Chondrocyte (in vitro differentiated cells): Measurements from ENCODE around the gene MAGOHB. TPM values are rescaled to one million over a fixed set of nuclear protein-coding genes. Genes with fewer than 3 reads are reported as not detected.

ENCODE experiments used
- DNase-seq: peaks from one replicate; pipeline ENCODE4 v3.0.0; 2021; ENCODE audit warnings: mixed read lengths, low spot score
- H3K27ac Mint-ChIP-seq: one replicate; pipeline ENCODE4 v1.8.0; 2021; ENCODE audit warnings: mild to moderate bottlenecking, moderate library complexity, mixed read lengths; ENCODE audit not compliant: unreplicated experiment
- H3K27me3 Mint-ChIP-seq: 2 replicates; pipeline ENCODE4 v1.8.0; 2021; ENCODE audit warnings: low read depth, mixed read lengths
- H3K36me3 Mint-ChIP-seq: 2 replicates; pipeline ENCODE4 v1.8.0; 2021; ENCODE audit warnings: low read depth, mixed read lengths
- H3K4me1 Mint-ChIP-seq: 2 replicates; pipeline ENCODE4 v1.8.0; 2021; ENCODE audit warnings: low read depth, mild to moderate bottlenecking, mixed read lengths
- H3K4me3 Mint-ChIP-seq: one replicate; pipeline ENCODE4 v1.8.0; 2021; ENCODE audit warnings: mild to moderate bottlenecking, moderate library complexity, mixed read lengths; ENCODE audit not compliant: unreplicated experiment
- H3K9me3 Mint-ChIP-seq: 2 replicates; pipeline ENCODE4 v1.8.0; 2021; ENCODE audit warnings: low read depth, mixed read lengths
- CTCF ChIP-seq: fragments of 200-600 bp; sonication (generic); IDR thresholded peaks from 2 replicates; pipeline ENCODE4 v1.5.0; 2021; ENCODE audit warnings: antibody characterized with exemption, mild to moderate bottlenecking, moderate library complexity
- total RNA-seq: library from RNA; stranded (reverse); gene quantifications from 3 replicates; pipeline ENCODE4 v1.2.1, GENCODE V29; 2021

The MAGOHB gene
- total RNA-seq, 1 donor from 2014 or later: 40.9 TPM

DNA sequence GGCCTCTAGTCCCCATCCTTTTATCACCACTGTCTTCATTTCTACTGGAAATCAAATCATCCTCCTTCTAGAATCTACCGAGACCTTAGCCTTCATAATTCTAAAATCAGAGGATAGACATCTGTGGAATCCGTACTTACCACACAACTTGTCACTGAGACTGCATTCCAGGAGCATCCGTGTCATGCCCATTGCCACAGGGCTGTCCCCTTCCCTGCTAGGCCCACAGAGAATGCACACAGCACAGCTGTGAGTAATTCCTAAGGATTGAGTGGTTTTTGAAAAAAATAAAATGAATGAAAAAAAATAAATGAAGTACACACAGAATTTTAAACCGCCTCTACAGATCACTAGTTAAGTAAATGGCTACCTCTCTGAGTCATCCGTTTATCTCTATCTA lies 21.0 kb upstream of the MAGOHB start:
- TF ChIP-seq CTCF: no peak
- H3K4me3 Mint-ChIP-seq: no peak overlapping the region
- DNase-seq: no peak
- peak overlapping the region; percentile 50 for H3K27ac Mint-ChIP-seq
- H3K36me3 Mint-ChIP-seq: no peaks in the 10 kb centered on the region
- peaks cover 26% of the 10 kb centered on the region for H3K4me1 Mint-ChIP-seq
- H3K9me3 Mint-ChIP-seq: no peaks in the 10 kb centered on the region
- H3K27me3 Mint-ChIP-seq: no peaks in the 10 kb centered on the region

- Mint-ChIP-seq H3K27ac (no peak overlapping the region), H3K9me3 (no peaks in the 10 kb centered on the region)
- DNase-seq: no peak
These were observed 20.1 kb upstream of the MAGOHB start for GRCh38 chr12:10633541-10633940.

DNA sequence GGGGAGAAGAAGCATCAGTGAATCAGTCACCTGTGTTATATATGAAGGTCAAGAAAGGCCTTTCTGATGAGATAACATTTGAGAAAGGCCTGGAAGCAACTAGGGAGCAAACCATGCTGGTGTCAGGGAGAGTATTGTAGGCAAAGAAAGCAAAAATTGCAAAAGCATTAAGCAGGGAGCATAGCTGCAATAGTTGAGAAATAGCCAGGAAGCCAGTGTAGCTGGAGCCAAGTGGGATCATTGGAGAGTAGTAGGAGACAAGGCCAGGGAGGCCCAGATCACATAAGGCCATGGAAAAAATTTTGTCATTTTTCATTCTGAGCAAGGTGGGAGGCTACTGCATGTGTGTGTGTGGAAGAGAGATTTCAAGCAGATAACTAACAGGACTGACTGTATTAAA lies 18.8 kb upstream of the MAGOHB start:
- no peak for TF ChIP-seq CTCF
- Mint-ChIP-seq H3K4me1 (peaks cover 26% of the 10 kb centered on the region), H3K4me3 (no peak overlapping the region), H3K27me3 (no peaks in the 10 kb centered on the region), H3K36me3 (no peaks in the 10 kb centered on the region), H3K9me3 (no peaks in the 10 kb centered on the region), H3K27ac (peak overlapping the region; percentile 49)
- DNase-seq: no peak

More at GRCh38 chr12:10633541-10633940, 20.1 kb upstream of the MAGOHB start:
- no peak for TF ChIP-seq CTCF
- Mint-ChIP-seq H3K27me3 (no peaks in the 10 kb centered on the region), H3K4me1 (peaks cover 26% of the 10 kb centered on the region), H3K36me3 (no peaks in the 10 kb centered on the region), H3K4me3 (no peak overlapping the region)

- H3K36me3 Mint-ChIP-seq: no peaks in the 10 kb centered on the region
These were observed 11.2 kb upstream of the MAGOHB start for GRCh38 chr12:10624605-10625004.

GRCh38 chr12:10623131-10623530 lies 9.7 kb upstream of the MAGOHB start:
- no peak for TF ChIP-seq CTCF
- Mint-ChIP-seq H3K4me3 (no peak overlapping the region), H3K27ac (no peak overlapping the region), H3K27me3 (no peaks in the 10 kb centered on the region), H3K4me1 (peaks cover 6% of the 10 kb centered on the region), H3K9me3 (no peaks in the 10 kb centered on the region), H3K36me3 (no peaks in the 10 kb centered on the region)
- no peak for DNase-seq

More at GRCh38 chr12:10624605-10625004, 11.2 kb upstream of the MAGOHB start:
- Mint-ChIP-seq H3K27me3 (no peaks in the 10 kb centered on the region), H3K4me3 (no peak overlapping the region), H3K27ac (no peak overlapping the region), H3K9me3 (no peaks in the 10 kb centered on the region), H3K4me1 (no peaks in the 10 kb centered on the region)
- DNase-seq: no peak
- no peak for TF ChIP-seq CTCF
